Glomerular endothelial cell (primary cell): Measurements from ENCODE around the gene RAB26. TPM values are rescaled to one million over a fixed set of nuclear protein-coding genes. Genes with fewer than 3 reads are reported as not detected.
"Not testable (repeated sequence)": the region's sequence is repeated elsewhere in the genome, so short reads cannot be mapped to it uniquely, and the experiment has no call there.

Experiments used
- DNase-seq: peaks from one replicate; pipeline ENCODE4 v3.0.0-alpha.2; 2011; ENCODE audit warnings: low read depth, low spot score; ENCODE audit errors: extremely low read depth
- total RNA-seq: library from RNA; depleted of rRNA; stranded (reverse); fragments of >200 nt; gene quantifications from 2 replicates; pipeline ENCODE4 v1.2.3, GENCODE V29; 2015

Gene RAB26, protein sequence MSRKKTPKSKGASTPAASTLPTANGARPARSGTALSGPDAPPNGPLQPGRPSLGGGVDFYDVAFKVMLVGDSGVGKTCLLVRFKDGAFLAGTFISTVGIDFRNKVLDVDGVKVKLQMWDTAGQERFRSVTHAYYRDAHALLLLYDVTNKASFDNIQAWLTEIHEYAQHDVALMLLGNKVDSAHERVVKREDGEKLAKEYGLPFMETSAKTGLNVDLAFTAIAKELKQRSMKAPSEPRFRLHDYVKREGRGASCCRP
- 0.48 and 1.3 TPM in 2 replicates for total RNA-seq

- DNase-seq = no peak
These were observed at the start of gene RAB26 for GRCh38 chr16:2147981-2148671. TSS of gene RAB26 (plus strand) at chr16:2148625. CDS start at chr16:2148784, 159 bp downstream.

DNA sequence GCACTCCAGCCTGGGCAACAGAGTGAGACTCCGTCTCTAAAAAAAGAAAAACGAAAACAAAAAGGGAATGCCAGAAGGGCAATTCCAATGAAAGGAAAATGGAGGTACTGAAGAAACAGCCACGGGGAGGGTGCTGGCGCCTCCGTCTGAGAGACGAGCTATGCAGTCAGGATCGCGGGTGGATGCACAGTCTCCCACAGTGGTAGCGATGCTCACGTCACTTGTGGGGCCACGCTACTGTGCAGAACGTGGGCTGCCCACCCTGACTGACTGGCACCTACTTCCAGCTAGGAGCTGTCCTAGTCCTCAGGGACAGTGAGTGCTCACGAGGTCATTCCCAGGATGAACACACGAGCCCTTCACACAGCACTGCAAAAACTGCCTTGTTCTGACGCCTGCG, 46.8 kb upstream of the RAB26 start:
- not testable (repeated sequence) for DNase-seq

DNA sequence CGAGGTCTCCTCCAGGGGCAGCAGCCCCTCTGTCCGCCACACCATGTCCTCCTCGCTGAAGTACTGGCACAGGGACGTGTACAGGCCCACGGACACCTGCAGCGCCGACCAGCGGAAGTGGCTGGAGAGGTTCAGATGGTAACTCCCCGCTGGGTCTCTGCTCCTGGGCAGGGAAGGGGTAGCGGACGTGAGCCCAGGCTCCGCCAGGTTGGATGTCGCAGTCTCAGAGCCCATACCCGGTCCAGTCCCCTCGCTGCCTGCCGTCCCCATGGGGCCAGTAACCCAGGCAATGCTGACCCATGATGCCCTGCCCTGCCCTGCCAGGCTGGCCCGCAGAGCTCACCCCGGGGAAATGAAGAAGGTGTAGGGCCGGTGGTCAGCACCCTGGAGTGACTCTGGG, 46.0 kb upstream of the RAB26 start:
- DNase-seq = no peak

- not testable (repeated sequence) for DNase-seq
These were observed 44.0 kb upstream of the RAB26 start for GRCh38 chr16:2104464-2104863.

- DNase-seq = not testable (repeated sequence)
These were observed 43.1 kb upstream of the RAB26 start for GRCh38 chr16:2105291-2105690.

DNA sequence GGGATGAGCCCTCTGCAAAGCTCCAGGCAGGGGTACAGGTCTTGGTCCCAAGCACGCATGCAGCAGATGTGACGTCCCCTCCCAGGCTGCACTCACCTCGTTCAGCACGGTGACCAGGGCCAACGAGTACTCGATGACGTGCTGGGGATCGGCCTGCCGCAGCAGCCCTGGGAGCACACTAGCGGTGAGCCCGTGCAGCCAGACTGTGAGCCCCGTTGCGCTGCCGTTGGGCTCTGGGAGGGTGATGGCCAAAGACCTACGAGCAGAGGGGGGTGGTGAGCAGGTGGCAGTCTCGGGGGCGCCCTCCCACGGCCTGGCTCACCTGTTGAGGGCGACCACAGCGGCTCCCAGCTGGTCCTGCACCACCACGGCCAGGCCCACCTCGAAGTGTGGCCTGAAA, 42.7 kb upstream of the RAB26 start:
- DNase-seq = not testable (repeated sequence)

DNA sequence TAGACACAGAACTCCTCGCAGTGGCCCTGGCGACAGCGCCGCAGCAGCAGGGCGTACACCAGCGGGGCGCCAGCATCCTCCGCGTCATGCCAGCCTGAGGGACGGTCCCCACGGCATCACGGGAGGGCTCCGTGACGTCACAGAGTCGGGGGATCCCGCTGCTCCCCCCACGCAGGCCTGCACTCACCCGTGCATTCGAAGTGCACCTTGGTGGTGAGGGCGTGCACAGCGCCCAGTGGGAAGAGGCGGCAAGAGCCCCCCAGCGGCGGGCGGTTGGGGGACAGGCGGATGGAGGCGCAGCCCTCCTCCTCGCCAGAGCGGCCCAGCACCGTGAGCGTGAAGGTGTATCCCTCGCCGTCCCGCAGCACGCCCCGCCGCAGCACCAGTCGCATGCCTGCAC, 42.2 kb upstream of the RAB26 start:
- not testable (repeated sequence) for DNase-seq

DNA sequence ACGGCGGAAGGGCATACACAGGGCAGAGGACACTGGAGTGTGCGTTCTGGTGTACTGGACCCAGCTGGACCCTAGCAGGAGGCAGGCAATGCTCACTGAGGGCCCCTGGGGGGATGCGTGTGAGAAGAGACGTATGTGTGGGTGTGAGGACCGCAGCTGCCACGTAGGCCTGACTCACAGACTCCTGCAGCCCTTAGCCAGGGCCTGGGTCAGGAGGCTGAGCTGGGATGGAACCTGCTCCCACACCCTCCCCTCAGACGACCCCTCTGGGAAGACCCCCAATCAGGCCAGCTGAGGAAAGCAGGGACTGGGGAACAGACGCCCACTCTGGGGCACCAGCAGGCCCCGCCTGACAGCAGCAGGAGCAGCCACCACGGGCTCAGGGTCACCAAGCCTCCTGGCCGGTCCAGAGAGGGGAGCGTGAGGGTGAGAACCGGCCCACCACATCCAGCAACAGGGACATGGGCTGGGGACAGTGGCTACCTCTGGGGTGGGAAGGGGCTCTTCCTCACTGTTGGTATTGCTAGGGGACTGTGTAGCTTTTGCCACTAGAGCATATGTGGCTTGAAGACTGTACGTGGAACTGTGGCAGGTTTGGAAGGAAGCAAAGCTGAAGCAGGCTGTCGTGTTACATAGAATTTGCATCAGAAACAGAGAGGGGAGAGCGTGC, 41.2 kb upstream of the RAB26 start:
- not testable (repeated sequence) for DNase-seq

DNA sequence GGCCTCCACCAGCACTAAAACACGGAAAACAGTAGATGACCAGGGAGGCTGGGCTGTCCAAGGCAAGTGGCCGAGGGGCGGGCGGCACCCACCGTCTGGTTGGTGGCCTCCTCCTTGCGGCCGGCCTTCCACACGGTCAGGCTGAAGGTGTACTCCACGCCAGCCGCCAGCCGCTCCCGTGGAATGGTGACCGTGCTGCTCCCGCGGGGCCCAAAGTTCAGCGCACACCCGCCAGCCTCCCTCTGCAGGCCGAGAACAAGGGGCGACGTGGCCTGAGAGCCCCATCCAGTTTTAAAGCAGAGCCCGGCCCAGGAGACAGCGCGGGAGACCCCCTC, 40.7 kb upstream of the RAB26 start:
- DNase-seq = not testable (repeated sequence)

DNA sequence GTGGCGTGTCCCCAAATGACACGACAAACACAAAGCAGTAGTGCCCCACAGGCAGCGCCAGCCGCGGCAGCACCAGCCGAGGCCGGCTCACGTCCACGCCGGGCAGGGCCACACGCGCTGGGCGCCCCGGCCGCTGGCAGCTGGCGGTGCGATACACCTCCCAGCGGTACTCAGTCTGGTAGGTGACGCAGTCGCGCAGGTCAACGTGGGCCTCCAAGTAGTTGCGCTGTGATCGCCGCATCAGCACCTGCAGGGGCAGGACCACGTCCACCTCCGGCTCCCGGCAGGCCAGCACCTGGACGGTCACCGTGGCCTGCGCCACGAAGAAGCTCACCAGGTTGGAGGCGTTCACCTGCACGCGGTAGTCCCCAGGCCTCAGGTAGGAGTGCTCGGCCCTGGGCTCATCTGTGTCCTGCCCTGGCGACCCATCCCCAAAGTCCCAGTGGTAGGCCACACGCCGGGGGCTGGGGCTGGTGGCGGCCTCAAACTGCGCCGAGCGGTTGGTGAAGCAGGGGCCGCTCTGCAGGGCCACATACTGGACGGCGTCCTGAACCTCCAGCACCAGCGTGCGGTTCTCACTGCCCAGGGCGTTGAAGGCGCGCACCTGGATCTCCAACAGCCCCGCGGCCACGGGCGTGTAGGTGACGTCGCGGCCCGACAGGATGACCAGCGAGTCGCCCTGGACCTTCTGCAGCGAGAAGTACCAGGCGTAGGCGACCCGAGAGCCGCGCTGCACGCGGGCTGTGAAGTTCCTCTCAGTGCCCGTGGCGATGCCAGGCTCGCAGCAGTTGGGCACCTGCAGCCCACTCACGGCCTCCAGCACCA, 39.8 kb upstream of the RAB26 start:
- DNase-seq = not testable (repeated sequence)

DNA sequence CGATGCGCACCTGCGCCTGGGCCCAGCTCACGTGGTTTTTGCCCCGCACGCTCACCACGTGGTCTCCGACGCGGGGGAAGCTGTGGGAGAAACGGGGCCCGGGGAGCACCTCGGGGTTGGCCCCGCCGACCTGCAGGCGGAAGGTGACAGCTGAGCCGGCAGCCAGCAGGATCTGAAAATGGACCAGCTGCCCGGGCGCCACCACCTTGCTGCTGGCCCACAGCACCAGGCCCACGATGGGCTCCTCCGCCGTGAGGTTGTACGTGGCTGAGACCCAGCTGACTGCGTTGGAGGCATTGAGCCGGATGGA, 39.2 kb upstream of the RAB26 start:
- DNase-seq = not testable (repeated sequence)

- not testable (repeated sequence) for DNase-seq
These were observed 38.6 kb upstream of the RAB26 start for GRCh38 chr16:2109872-2110271.

DNA sequence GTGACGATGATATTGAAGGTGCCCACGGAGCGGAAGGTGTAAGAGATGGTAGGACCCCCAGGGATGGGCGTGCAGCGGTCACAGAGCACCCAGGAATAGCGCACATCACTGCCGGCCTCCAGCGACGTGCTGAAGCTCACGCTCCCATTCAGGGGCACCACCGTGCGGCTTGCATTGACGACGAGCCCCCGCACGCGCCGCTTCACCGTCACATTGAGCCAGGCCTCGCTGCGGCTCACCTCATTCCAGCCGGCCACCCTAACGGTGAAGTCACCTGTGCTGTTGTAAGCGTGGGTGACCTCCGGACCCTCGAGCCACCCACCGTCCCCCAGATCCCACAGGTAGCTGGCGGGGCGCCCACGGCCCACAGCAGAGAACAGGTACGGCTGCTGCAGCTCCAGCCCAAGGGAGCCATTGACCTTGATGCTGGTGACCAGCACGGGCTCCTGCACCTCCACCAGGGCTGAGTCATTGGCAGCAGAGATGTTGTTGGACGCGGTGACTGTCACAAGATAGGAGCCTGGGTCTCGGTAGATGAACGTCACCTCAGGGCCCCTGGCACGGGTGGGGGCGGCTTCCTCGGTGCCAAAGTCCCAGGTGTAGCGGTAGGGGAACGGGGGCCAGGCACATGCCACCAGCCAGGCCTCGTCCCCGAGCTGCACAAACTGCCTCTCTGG, 38.0 kb upstream of the RAB26 start:
- DNase-seq = not testable (repeated sequence)

DNA sequence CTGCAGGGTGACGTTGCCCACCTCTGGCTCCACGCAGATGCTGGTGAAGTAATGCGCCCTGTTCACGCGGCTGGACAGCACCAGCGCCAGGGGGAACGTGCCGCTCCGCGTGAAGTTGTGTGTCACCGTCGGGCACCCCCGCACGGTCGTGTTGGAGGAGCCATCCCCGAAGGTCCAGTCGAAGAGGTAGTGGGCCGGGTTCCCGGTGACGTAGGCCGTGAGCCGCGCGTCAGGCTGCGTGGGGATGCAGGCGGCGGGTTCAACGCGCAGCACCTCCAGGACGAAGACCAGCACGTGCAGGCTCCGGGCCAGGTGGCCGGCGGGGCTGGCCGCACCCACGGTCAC, 37.4 kb upstream of the RAB26 start:
- DNase-seq = not testable (repeated sequence)

DNA sequence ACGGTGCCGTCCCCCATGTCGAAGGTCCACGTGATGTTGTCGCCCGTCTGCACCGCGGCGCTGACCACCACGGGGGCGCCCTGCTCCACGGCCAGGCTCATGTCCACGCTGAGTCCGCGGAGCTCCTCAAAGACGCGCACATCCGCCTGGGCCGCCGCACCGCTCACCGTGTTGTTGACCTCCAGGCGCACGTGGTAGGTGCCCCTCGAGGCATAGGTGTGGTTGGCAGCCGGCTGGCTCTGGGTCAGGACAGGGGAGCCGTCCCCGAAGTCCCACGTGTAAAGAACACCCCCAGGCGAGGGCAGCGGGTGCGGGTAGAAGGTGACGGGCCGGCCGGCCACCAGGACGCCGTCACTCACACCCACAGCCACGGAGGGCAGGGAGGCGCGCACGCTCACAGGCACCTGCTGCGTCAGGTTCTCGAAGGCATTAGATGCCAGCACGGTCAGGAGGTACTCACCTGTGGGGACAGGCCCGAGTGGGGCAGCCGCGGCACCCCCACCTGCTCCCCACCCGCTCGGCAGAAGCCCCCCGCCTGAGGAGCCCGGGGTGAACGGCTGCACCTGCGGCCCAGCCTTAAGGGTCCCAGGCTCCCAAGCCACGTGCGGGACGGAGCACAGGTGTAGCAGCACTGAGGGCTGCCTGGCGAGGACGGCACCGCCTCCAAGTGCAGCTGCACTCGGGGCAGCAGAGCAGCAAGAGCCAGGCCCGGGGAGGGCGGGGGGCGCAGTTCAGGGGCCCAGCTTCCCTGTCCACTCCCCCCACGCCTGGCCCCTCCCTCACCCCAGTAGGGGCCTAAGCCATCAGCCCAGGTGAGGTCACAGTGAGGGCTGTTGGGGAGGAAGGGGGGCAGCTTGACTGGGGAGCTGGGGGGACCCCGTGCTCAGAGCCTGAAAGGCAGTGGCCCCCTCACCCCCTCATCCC, 36.8 kb upstream of the RAB26 start:
- not testable (repeated sequence) for DNase-seq

DNA sequence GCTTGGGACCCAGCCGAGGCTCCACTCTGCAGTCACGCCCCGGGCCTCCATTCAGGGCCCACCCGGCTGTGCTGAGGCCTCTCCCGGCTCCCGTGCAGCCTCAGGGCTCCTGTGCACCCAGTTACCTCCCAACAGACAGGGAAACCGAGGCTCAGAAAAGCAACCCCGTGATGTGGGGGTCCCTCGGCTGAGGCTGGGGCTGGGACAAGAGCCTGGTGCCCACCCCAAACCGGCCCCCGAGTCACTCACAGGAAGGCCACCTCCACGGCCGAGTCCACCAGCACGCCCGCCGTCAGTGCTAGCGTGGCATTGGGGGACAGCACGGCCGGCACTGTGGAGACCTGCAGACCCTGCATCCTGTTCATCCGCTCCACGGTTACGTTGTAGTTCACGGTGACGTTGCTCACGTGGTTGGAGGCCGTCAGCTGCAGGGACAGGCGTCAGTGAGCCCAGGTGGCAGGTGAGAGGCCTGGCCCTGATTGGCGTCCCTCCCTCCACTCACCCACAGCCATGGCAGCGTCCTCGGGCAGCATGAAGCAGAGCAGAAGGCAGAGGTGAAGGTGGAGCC, 35.8 kb upstream of the RAB26 start:
- DNase-seq = not testable (repeated sequence)

DNA sequence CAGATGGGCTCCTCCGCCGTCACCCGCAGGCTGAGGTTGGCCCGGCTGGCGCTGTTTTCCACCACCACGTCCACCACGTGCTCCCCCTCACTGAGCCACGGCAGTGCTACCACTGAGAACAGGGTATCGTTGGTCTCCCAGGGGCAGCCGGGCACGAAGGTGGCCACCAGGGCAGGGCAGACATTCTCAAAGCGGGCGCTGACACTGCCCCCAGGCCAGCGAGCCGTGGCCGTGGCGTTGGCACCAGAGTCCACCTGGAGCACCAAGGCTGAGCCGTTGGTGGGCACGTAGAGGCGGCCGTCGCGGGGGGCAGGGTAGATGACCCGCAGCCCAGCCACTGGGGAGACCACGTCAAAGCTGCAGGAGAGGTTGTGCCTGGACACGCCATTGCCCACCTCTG, 34.2 kb upstream of the RAB26 start:
- DNase-seq = not testable (repeated sequence)

DNA sequence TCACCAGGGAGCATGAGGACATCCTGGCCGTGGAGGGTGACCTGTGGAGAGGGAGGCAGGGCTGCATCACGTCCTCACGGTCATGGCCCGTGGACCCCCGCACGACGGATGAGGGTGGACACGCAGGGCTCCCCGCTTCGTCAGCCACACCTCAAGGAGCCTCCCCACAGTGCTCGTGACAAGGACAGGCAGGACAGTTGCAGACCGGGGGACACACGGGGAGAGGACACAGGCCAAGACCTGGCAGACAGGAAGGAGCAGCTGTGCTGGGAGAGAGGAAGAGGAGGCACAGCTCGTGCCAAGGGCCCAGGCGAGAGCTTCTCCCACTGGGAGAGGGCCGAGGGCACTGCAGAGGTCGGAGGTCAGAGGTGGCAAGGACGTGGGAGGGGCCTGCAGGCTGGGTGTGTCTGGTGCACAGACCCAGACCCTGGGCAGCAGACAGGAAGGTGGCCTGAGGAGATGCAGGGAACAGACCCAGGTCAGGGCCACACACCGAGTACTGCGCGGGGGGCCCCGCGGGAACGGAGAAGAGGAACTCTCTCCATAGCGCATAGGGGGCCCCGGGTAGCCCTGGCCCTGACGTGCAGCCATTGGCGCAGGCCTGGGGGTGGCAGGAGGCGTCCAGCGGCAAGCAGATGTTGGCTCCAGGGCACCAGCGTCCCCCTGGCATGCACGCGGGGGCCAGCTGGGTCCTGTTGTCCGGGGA, 33.4 kb upstream of the RAB26 start:
- not testable (repeated sequence) for DNase-seq

DNA sequence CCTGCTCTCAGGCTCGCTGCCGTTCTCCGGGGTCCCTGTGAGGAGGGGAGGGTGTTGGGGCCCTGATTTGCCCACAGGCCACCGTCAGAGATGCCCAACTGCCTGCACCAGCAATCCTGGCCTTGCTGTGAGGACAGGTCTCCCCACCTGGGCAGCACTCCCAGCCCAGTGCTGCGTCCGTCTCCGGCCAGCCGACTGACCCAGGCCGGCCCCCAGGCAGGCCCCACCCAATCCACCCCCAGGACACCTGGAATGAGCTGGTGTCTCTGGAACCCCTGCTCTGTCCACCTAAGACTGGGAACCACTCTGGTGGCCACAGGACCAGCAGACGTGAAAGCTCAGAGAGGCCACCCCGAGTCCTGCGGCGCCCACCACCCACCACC, 32.8 kb upstream of the RAB26 start:
- no peak for DNase-seq
